NCI-H748 treated with DMSO at 0.1 percent for 48 hours (cell line): ENCODE results near the gene TXNRD2.
A peak's percentile ranks its signal among the peaks of the same experiment; 100 is the strongest.
"Not testable (repeated sequence)": the region's sequence is repeated elsewhere in the genome, so short reads cannot be mapped to it uniquely, and the experiment has no call there.

ENCODE experiments used
- DNase-seq: peaks from one replicate; lab custom pipeline; 2025; lab: John Stamatoyannopoulos, UW

TXNRD2 gene

DNA sequence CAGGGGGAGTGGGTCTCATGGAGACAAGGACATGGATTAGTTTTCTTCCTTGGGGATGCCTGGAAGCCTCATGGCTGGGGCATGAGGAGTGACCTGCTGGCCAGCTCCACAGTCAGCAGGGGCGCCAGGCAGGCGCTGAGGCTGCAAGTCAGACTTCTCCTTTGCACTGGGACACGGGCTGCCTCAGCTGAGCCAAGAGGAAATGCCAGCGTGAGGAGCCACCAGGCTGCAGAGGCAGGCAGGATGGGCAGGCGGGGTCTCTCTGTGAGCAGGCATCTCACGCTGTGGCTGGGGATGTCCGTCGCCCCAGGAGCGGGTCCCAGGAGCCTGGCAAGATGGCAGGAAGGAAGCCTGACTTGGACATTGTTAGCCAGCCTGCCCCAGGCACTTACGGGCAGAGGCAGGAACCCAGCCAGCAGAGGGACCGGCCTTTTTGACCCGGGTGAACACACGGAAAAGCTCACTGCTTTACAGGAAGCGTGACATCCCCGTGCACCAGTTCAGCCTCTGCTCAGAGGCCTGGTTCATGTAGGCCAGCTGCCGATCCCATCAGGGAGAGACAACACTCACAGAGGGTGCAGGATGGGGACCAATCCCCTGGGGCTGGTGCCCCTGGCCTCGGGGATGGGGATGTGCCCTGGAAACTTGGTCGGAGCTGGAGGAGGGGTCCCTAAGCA is 97.1 kb downstream of the TXNRD2 start:
- no peak for DNase-seq

DNA sequence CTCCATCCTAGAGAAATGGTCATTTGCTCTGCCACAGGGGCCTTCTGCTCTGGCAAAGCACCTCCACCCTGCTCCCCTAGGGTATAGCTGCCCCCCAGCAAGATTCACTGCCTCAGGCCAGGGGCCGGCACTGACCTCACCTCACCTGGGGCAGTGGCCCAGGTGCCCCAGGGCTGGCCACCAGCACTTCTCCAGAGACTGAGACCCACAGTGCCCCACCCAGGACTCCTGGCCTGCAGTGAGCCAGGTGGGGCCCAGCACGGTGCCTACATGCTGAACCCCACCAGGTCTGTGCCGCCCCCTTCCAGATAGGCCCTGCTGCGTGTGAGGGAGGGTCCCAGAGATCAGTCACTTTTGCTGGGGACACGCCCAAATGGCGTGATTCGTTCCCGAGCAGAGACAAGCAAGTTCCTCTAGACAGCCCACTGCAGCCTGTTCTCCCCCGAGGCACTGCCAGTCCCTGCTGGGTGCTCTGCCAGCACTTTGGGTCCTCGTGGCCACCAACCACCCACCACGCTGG is 97.7 kb downstream of the TXNRD2 start:
- DNase-seq, result no peak

DNA sequence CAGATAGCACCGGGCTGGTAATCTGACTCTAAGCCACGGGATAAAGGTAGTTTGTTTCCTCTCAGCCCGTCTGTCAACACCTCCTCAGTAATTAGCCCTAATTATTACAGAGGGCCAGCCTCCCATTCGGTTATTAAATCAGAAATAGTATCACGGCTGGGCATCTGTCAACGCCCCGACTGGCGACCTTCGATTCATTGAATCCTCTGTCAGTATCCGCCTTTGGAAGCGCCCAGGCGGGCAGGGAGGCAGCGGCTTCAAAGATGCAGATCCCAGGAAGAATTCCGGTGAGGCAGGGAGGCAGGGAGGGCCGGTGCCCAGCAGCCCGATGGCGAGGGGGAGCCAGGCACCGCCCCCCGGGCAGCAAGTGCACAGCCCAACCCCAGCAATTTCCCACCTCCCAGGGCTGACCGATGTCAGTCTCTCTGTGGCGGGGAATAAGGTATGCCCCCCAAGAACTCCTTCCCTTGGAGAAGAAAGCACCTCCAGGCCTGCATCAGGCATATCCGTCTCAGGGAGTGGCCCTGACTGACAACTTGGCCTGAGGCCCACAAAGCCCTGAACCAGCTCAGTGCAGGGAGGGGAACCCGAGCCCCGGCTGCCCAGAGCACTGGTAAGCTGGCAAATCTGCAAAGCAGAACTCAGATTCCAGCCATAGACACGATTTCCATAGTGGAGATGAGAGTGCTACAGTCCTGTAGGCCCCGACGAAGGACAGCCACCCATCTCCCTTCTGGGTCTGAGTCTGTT is 98.3 kb downstream of the TXNRD2 start:
- DNase-seq, result peak; percentile 12

DNA sequence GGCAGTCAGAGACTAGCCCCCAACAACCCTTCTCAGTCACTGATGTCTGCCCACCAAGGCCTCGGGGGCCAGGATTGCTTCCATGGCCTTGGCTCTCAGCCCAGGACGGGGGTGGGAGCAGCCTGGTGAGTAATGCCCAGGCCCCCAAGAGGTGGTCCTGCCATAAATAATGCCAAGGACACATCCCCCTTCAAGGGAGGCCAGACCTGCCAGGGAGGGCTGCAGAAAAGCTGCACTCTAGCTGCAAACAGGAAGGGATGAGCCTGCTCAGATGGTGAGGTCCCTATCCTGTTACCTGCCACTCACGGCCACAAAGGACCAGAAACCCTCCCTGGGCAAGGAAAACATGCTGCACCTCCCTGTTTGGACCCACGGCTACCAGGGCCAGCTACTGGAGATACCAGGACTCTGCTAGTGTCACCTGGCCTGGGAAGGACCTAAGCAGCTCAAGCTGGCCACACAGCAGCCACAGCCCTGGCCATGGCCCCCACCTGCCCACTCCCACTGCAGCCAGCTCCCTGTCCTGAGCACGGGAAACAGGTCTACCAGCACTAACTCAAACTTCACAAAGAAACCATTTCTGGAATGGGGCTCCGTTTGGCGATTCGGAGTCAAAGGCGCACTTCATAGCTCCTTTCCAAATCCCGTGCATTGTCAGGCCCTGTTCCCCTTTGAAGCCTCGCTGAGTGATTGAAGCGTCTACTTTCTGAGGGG is 99.1 kb downstream of the TXNRD2 start:
- no peak for DNase-seq

DNA sequence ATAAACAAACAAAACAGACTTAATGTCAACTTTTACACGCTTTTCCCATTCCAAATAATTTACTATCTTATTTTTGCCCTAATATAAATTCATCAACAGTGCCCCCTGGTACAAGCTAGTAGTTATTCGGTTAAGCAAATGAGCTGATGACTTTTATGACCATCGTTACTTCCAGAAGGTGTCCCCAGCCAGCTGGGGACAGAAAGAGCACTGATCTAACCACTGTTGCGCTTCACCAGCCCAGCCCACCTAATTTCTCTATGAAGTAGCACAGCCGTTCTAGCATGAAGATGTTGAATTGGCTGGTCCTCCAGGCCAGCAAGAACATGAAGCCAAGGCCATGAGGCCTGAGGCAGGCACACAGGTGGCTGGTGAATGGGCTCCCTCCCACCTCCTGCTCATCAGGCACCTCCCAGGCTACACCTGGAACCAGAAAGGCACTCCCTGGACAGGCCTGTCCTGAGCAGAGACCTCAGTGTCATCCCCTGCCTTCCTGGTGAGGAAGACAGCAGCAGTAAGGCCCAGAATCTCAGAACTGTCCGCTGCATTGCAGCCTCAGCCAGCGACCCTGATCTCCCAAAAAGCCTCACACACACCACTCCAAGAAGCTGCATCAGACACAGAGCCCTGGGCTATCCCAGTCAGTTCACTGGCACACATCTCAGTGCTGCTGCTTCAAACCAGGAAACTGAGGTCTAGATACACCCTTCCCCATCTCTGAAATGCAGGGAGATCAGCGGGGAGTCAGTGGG is 99.8 kb downstream of the TXNRD2 start:
- DNase-seq, result no peak

DNA sequence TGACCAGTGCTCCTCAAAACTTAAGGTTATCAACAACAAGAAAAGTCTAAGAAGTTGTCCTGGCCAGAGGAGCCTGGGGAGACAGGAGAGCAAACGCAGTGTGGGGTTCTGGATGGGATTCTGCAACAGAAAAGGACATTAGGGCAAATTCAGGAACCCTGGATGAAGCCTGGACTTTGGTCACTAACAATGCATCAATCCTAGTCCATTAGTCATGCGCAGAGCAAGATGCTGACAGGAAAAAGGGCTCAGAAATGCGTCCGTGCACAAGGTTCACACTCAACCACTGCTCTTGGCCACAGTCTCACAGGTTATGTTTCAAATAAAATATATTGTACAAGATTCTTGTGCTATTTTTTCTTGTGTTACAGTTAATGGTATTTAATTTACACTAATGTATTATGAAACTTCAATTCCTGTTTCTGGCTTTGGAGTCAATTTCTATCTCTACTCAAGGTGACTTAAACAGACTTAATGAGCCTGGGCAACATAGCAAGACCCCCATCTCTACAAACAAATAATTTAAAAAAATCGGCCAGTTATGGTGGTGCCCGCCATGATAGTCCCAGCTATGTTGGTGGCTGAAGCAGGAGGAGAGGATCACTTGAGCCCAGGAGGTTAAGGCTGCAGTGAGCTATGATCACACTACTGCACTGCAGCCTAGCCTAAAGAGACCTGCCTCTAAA is 100.5 kb downstream of the TXNRD2 start:
- no peak for DNase-seq

DNA sequence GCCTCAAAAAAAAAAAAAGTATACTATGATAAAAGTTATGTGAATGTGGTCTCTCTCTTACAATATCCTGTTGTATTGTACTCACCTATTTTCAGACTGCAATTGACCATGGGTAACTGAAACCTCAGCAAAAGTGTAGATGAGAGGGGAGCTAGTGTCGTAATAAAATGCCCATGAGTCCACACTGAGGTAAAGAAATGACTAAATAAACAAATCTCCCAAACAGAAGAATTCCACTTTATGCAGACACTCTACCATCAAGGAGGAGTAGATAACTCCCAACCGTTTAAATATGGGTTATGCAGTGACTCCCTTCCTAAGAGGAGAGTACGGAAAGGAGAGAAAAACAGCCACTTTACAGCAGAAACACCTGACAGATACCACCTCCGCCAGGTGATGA is 101.6 kb downstream of the TXNRD2 start:
- DNase-seq, result no peak

DNA sequence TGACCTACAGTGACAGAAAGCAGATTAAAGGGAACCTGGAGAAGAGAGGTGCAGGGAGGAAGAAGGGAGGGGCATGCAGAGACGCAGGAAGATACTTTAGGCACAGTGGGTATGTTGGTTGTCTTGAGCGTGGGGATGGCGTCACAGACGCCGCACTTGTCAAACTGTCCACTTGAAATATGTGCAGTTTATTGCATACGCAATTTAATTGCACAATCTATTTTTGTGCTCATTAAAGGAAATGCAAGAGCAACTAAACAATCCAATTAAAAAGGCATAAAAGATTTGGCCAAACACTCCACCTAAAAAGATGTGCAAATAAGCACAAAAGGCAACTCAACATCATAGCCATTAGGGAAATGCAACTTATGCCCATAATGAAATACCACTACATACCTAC is 103.7 kb downstream of the TXNRD2 start:
- DNase-seq, result no peak

DNA sequence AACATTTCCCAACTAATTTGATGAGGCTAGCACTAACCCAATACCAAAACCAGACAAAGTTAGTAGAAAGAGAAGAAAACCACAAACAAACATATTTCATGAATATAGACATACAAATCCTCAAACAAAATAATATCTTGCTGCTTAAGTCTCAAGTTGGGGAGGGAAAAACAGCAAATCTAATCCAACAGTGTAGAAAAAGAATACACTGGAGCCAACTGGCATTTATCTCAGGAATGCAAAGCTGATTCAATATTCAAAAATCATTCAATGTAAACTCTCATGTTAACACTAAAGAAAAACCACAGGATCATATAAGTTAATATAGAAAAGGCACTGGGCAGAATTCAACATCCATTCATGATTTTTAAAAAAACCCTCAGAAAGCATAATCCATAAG is 105.1 kb downstream of the TXNRD2 start:
- DNase-seq, result no peak

DNA sequence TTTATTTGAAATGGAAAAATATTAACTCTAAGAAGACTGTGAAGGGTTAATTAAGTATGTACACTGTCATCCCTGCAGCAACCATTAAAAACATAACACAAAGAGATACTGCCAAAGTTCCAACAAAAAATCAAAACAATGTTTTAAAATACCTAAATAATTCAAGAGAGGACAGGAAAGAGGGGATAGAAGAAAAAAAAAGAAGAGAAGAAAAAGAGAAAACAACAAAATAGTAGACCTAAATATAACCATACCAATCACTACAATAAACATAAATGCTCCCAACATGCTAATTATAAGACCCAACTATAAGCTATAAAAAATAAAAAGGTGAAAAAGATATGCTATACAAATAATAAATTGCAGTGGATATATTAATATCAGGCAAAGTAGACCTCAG is 107.0 kb downstream of the TXNRD2 start:
- no peak for DNase-seq

DNA sequence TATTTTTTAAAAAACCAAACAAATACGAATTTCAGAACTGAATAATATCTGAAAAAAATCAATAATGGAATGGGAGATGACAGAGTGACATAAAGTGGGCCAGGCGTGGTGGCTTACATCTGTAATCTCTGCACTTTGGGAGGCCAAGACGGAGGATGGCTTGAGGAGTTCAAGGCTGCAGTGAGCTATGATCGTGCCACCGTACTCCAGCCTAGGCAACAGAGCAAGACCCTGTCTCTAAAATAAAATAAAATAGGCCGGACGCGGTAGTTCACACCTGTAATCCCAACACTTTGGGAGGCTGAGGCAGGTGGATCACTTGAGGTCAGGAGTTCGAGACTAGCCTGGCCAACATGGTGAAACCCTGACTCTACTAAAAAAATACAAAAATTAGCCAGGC is 108.3 kb downstream of the TXNRD2 start:
- not testable (repeated sequence) for DNase-seq

DNA sequence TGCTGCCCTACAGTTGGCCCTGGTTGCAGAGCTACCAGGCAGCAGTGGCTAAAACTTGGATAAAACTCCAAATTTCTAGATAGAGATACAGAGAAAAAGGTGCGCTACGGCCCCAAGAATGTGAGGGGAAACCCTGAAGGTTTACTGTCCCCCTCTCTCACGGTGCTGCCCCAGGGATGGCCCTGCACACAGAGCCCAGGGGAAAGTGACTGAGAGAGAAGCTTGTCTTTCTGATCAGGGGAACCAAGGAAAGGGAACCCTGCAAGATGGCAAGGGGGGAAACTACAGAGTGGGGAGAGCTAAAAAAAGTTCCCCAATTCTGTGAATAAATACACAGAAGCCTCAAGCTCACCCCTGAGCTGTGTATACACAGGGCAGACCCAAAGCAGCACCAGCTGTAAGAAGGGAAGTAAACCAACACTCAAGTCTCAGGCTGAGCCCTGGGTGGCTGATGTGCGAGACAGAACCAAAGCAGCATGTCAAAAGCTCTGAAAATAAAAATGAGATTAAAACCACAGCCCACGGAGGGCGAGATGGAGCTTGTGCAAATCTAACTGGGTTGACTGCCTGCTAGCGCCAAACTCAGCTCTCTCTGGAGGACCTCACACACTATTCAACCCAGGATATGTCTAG is 109.0 kb downstream of the TXNRD2 start:
- no peak for DNase-seq

DNA sequence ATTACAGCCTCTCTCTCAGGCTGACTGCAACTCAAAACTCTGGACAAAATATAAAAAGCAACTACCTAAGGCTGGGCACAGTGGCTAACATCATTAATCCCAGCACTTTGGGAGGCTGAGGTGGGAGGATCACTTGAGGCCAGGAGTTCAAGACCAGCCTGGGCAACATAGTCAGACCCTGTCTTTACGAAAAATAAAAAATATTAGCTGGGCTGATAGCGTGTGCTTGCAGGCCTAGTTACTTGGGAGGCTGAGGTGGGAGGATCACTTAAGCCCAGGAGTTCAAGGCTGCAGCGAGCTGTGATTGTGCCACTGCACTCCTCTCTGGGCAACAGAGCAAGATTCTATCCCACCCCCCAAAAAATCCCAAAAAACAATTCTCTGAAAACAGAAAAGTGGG is 109.6 kb downstream of the TXNRD2 start:
- not testable (repeated sequence) for DNase-seq

DNA sequence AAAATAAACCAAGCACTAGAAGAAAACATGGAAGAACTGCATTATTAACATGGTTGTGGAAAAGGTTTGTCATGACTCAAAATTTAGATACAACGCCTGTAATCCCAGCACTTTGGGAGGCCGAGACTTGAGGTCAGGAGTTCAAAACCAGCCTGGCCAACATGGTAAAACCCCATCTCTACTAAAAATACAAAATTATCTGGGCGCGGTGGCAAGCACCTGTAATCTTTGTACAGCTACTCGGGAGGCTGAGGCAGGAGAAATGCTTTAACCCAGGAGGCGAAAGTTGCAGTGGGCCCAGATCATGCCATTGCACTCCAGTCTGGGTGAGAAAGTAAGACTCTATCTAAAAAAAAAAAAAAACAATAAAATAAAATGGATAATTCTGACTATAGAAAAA is 110.6 kb downstream of the TXNRD2 start:
- no peak for DNase-seq

DNA sequence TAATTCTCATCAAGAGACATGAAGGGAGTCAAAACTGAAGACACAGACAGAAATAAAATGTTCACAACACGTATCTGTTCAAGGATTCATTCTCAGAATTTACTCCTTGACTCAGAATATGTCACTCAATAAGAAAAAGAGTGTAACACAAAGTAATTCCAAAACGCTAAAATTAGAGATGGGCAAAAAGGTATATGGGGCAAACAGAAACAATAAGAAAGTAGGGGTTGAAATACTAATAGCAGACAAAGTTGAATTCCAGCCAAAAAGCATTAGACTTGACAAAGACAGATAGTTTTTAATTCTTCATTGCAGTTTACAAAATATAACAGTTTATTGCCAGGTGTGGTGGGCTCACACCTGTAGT is 113.6 kb downstream of the TXNRD2 start:
- no peak for DNase-seq

DNA sequence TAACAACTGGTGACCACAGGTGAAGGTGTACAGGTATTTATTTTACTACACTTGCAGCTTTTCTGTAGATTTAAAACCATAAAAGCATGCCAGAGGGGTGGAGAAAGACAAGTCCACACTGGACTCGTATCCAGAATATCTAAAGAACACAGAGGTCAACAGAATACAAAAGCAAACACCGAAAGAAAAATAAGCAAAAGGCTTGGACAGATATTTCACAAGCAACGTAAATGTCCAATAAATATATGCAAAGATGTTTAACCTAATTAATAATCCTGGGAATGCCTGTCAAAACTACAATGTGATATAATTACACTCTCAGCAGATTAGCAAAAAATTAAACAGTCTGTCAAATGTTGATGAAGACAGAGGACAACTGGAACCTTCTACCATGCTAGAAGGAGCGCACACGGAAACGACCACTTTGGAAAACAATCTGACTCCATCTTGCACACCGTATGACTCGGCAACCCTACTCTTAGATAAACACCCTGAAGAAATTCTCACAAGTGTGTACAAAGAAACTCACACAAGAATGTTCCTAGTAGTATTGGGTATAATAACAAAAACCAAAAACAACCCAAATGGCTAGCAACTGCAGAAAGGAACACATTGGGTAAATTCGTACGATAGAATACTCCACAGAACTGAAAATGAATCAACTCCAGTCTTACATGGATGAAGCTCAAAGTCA is 114.1 kb downstream of the TXNRD2 start:
- no peak for DNase-seq

DNA sequence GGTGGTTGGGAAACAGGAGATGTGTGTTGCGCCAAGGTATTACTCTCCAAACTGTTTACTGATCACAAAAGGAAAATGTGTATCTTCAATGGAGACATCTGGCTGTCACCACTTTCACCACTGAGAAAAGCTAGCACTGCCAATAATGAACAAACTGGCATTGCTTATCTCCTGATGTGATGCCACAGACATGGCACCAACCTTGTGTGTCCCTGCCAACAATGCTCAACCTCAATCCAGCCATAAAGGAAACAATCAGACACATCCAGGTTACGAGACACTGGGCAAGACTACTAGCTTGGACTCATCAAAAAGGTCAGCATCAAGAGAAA is 115.0 kb downstream of the TXNRD2 start:
- no peak for DNase-seq

DNA sequence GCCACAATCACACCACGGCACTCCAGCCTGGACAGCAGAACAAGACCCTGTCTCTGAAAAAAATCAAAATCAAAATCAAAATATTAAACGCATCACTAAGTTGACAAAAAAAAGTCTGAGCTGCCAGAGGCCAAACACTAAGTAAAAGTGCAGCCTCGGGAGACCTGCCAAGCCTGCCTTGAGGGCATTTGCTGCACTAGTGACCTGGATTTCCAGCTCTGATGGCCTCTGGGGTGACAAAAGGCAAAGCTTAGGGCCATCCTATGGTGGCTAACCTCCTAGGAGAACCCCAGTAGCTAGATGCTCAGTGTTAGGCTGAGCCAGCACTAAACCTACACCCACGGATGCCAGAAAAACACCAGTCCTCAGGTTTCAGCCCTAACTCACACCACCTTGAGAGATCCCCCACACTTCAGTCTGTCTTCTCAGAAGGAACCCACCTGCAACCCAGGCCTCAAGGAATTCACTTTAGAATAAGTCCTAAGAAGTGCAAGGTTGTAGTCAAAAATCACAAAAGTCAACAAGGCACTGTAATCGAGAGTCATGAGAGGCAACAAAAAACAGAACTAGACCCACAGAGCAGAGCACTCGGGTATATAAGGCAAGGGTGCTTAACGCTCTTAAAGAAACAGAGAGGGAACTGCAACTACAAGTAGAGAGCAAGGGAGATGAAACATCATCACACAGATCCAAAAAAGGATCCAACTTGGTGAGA is 115.6 kb downstream of the TXNRD2 start:
- DNase-seq, result no peak
